Fibroblast of lung (primary cell): Measurements from ENCODE around the gene TEAD2. TPM values are rescaled to one million over a fixed set of nuclear protein-coding genes. Genes with fewer than 3 reads are reported as not detected.

ENCODE experiments used
- DNase-seq, 2 donors: peaks; one replicate each; pipeline versions ENCODE4 v3.0.0 to v3.0.0-alpha.2; 2010; ENCODE audit warnings: low read depth in 2 of 2
- H2AFZ ChIP-seq: 2 replicates; pipeline ENCODE4 v1.5.1; 2012; ENCODE audit warnings: low read length, control low read depth, inconsistent platforms
- H3K27ac ChIP-seq: 2 replicates; pipeline ENCODE4 v1.5.1; 2011; ENCODE audit warnings: low read length, control low read depth; ENCODE audit not compliant: insufficient read depth
- H3K27me3 ChIP-seq: 2 replicates; pipeline ENCODE4 v1.5.1; 2011; ENCODE audit warnings: mild to moderate bottlenecking, low read length; ENCODE audit not compliant: control insufficient read depth, insufficient read depth
- H3K36me3 ChIP-seq: 2 replicates; pipeline ENCODE4 v1.5.1; 2011; ENCODE audit warnings: low read length; ENCODE audit not compliant: control insufficient read depth, insufficient read depth
- H3K4me1 ChIP-seq: 2 replicates; pipeline ENCODE4 v1.5.1; 2011; ENCODE audit warnings: low read length; ENCODE audit not compliant: control insufficient read depth, insufficient read depth; ENCODE audit errors: extremely low read depth
- H3K4me2 ChIP-seq: 2 replicates; pipeline ENCODE4 v1.5.1; 2011; ENCODE audit warnings: low read length, control low read depth; ENCODE audit not compliant: insufficient read depth; ENCODE audit errors: extremely low read depth
- H3K4me3 ChIP-seq, 4 experiments: fragments of 200-600 bp in 1 of 4; sonication (generic) in 1 of 4; replicated peaks in 1 of 4; 2 replicates each; pipeline ENCODE4 v1.5.1; 2011 to 2016; ENCODE audit warnings: low read length in 4 of 4, low read depth in 3 of 4, mild to moderate bottlenecking in 3 of 4, control low read depth in 2 of 4, inconsistent platforms in 1 of 4, mixed read lengths in 1 of 4; ENCODE audit not compliant: insufficient read depth in 1 of 4; ENCODE audit errors: control extremely low read depth in 1 of 4
- H3K79me2 ChIP-seq: 2 replicates; pipeline ENCODE4 v1.5.1; 2012; ENCODE audit warnings: mild to moderate bottlenecking, low read length, inconsistent platforms; ENCODE audit not compliant: control insufficient read depth, insufficient read depth
- H3K9ac ChIP-seq: 2 replicates; pipeline ENCODE4 v1.5.1; 2011; ENCODE audit warnings: mild to moderate bottlenecking, low read length, control low read depth; ENCODE audit not compliant: insufficient read depth
- H3K9me3 ChIP-seq: 2 replicates; pipeline ENCODE4 v1.5.1; 2012; ENCODE audit warnings: low read depth, low read length; ENCODE audit not compliant: control insufficient read depth, insufficient read depth
- H4K20me1 ChIP-seq: 2 replicates; pipeline ENCODE4 v1.5.1; 2011; ENCODE audit warnings: low read length; ENCODE audit not compliant: control insufficient read depth, insufficient read depth; ENCODE audit errors: extremely low read depth
- EZH2 ChIP-seq: IDR thresholded peaks from 2 replicates; pipeline ENCODE4 v1.5.1; 2012; ENCODE audit warnings: low read length, control low read depth, mild to moderate bottlenecking; ENCODE audit errors: missing control alignments
- polyA plus RNA-seq, 2 donors: library from polyadenylated mRNA; depleted of rRNA in 1 of 2; stranded (reverse) in 1 of 2; unstranded in 1 of 2; fragments of >200 nt; gene quantifications; 2 replicates each; pipeline ENCODE4 v1.2.1, GENCODE V29; 2011 to 2012; ENCODE audit warnings: missing spikeins in 1 of 2
- total RNA-seq: library from RNA; depleted of rRNA; stranded (reverse); fragments of >200 nt; gene quantifications from 2 replicates; pipeline ENCODE4 v1.2.1, GENCODE V29; 2014
- TF ChIP-seq, protein P1 (sequence below), 2 donors: IDR thresholded peaks in 1 of 2; conservative IDR thresholded peaks in 1 of 2; 1 replicate in 1 of 2; 2 replicates in 1 of 2; pipeline ENCODE4 v1.5.1; 2011 to 2012; ENCODE audit warnings: low read length in 2 of 2, control low read depth in 1 of 2, inconsistent platforms in 1 of 2, low read depth in 1 of 2, mild to moderate bottlenecking in 1 of 2

Gene TEAD2
- total and polyA plus RNA-seq, 2 donors (not counting 1 experiment from before 2014, with no cell fraction given), result 19.2 to 22.7 TPM

DNA sequence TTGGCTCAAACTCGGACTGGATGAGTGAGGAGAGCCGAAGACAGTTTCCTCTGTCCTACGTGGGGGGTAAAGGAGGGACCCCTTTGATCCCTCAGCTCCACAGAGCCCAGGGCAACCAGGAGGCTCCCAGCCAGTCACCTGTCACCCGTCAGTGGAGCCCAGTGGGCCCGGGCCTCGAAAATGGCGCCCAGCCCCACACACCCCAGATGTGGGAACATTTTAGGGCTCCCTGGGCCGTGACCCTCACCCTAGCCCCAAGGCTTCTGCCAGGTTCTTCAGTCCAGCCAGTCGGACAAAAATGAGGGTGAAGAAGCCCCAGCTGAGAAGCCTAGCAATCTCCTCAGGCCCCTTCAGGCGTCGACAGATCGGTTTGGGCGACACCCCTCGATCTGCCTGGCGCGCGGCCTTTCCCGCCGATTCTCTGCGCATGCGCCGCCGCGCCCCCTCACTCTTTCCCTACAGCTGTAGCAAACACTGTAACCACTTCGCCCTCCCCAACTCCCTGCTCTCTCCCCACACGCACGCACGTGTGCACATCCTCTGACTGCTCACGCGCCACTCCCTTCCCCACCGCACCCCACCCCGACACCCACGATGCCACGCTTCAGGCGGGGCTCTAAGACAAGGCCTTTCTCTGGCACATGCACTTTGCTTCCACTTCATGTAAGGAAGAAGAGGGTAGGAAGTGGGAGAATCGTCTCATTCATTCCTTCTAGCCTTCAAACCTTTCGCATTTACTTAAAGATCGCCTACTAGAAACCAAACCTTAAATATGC, 37.2 kb downstream of the TEAD2 start, which contains the start of gene SLC6A16:
SLC6A16 (minus strand) TSS at position 391 of the 776 bp plus-strand sequence. CDS start 13,844 bp downstream, outside the sequence.
- Histone ChIP-seq H4K20me1 (no peaks in the 10 kb centered on the region), H3K27ac (no peak within 1 kb of the TSS), H3K4me3 (no peak within 1 kb of the TSS), H3K9ac (no peak within 1 kb of the TSS), H2AFZ (no peak within 1 kb of the TSS), H3K4me1 (no peaks in the 10 kb centered on the region), H3K36me3 (no peaks in the 10 kb centered on the region), H3K9me3 (no peaks in the 10 kb centered on the region), H3K27me3 (no peaks in the 10 kb centered on the region), H3K4me2 (no peak within 1 kb of the TSS), H3K79me2 (no peaks in the 10 kb centered on the region)
- no peak for DNase-seq
- TF ChIP-seq, protein P1, sequence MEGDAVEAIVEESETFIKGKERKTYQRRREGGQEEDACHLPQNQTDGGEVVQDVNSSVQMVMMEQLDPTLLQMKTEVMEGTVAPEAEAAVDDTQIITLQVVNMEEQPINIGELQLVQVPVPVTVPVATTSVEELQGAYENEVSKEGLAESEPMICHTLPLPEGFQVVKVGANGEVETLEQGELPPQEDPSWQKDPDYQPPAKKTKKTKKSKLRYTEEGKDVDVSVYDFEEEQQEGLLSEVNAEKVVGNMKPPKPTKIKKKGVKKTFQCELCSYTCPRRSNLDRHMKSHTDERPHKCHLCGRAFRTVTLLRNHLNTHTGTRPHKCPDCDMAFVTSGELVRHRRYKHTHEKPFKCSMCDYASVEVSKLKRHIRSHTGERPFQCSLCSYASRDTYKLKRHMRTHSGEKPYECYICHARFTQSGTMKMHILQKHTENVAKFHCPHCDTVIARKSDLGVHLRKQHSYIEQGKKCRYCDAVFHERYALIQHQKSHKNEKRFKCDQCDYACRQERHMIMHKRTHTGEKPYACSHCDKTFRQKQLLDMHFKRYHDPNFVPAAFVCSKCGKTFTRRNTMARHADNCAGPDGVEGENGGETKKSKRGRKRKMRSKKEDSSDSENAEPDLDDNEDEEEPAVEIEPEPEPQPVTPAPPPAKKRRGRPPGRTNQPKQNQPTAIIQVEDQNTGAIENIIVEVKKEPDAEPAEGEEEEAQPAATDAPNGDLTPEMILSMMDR (conservative IDR thresholded peaks at IDR 0.05 in 1 of 2, IDR thresholded peaks at IDR 0.05 in 1 of 2; ENCODE audit: low read depth in 1 of 2, low read length in 2 of 2), result no peak
- no peak for TF ChIP-seq EZH2

DNA sequence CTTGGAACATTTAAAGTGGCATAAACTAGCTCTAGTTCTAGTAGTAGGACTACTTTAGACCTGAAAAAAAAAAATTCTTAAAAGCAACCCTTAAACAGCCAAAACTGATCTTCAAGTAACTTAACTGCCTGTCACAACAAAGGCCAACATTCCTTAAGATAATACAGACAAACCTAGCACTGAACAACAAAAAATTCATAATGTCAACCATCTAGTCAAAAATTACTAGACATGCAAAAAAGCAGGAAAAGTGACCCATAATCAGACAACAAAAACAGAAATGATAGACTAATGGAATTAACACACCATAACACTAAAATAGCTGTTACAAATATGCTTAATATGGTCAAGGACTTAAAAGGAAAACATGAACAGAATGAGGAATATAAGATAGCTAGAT, 43.9 kb downstream of the TEAD2 start:
- DNase-seq, result no peak
- no peaks in the 10 kb centered on the region for H3K4me1 ChIP-seq
- H3K9ac ChIP-seq, result no peak overlapping the region
- H3K9me3 ChIP-seq, result no peaks in the 10 kb centered on the region
- H3K4me3 ChIP-seq, result no peak overlapping the region
- H2AFZ ChIP-seq, result no peak overlapping the region
- H3K27ac ChIP-seq, result no peak overlapping the region
- H3K27me3 ChIP-seq, result no peaks in the 10 kb centered on the region
- no peaks in the 10 kb centered on the region for H4K20me1 ChIP-seq
- H3K79me2 ChIP-seq, result no peaks in the 10 kb centered on the region
- TF ChIP-seq EZH2, result no peak
- TF ChIP-seq, protein P1 (conservative IDR thresholded peaks at IDR 0.05 in 1 of 2, IDR thresholded peaks at IDR 0.05 in 1 of 2; ENCODE audit: low read depth in 1 of 2, low read length in 2 of 2), result no peak
- no peaks in the 10 kb centered on the region for H3K36me3 ChIP-seq
- no peak overlapping the region for H3K4me2 ChIP-seq

DNA sequence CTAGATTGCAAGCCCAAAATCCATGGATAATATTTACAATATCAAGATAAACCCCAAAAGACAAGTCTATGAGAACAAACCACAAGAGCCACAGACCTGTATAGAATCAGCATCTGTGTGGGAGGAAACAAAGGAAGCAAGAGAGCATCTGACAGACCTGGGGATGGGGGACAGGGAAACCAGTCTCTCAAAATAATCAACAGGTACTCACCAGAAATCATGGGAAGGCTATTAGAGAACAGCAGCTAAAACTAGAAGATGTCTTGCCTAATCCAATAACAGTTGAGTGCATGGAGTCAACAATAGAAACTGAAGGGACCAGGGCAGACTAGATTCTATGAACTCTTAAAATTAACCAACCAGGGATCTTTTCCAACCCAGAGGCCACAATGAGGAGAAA, 45.9 kb downstream of the TEAD2 start:
- Histone ChIP-seq H2AFZ (no peak overlapping the region), H4K20me1 (no peaks in the 10 kb centered on the region), H3K9ac (no peak overlapping the region), H3K27ac (no peak overlapping the region), H3K36me3 (no peaks in the 10 kb centered on the region), H3K9me3 (no peaks in the 10 kb centered on the region), H3K4me3 (no peak overlapping the region), H3K4me2 (no peak overlapping the region), H3K4me1 (no peaks in the 10 kb centered on the region), H3K27me3 (no peaks in the 10 kb centered on the region), H3K79me2 (no peaks in the 10 kb centered on the region)
- TF ChIP-seq, protein P1 (conservative IDR thresholded peaks at IDR 0.05 in 1 of 2, IDR thresholded peaks at IDR 0.05 in 1 of 2; ENCODE audit: low read depth in 1 of 2, low read length in 2 of 2), result no peak
- TF ChIP-seq EZH2, result no peak
- no peak for DNase-seq
